SK-N-SH treated with all-trans-retinoic acid at 6 μM for 48 hours (cell line): Measurements from ENCODE around the gene TATDN3.

ENCODE experiments used
- ARNTL ChIP-seq: fragments of 450-650 bp; formaldehyde crosslinking; IDR thresholded peaks from 2 replicates; pipeline ENCODE4 v1.5.0; 2020; ENCODE audit warnings: low read depth, mild to moderate bottlenecking, moderate library complexity, borderline replicate concordance
- BACH2 ChIP-seq: fragments of 250-450 bp; sonication (Bioruptor Pico); IDR thresholded peaks from 2 replicates; pipeline ENCODE4 v1.9.0; 2021; ENCODE audit warnings: mild to moderate bottlenecking, borderline replicate concordance
- CSDC2 ChIP-seq: fragments of 250-450 bp; sonication (Bioruptor Pico); IDR thresholded peaks from 2 replicates; pipeline ENCODE4 v1.5.0; 2020; ENCODE audit warnings: mild to moderate bottlenecking, moderate library complexity
- POU6F1 ChIP-seq: fragments of 250-450 bp; sonication (Bioruptor Pico); IDR thresholded peaks from 2 replicates; pipeline ENCODE4 v1.8.0; 2021; ENCODE audit warnings: low read depth, mild to moderate bottlenecking, moderate library complexity, borderline replicate concordance
- RARB ChIP-seq: fragments of 250-450 bp; sonication (Bioruptor Pico); IDR thresholded peaks from 2 replicates; pipeline ENCODE4 v1.8.0; 2021; ENCODE audit warnings: mild to moderate bottlenecking, moderate library complexity
- TOX ChIP-seq: fragments of 250-450 bp; sonication (Bioruptor Pico); IDR thresholded peaks from 2 replicates; pipeline ENCODE4 v1.8.0; 2021; ENCODE audit warnings: mild to moderate bottlenecking, moderate library complexity, borderline replicate concordance
- ZFP30 ChIP-seq: fragments of 450-650 bp; formaldehyde crosslinking; IDR thresholded peaks from 2 replicates; pipeline ENCODE4 v1.5.0; 2022; ENCODE audit warnings: mild to moderate bottlenecking, moderate library complexity
- ZNF70 ChIP-seq: fragments of 450-650 bp; formaldehyde crosslinking; IDR thresholded peaks from 2 replicates; pipeline ENCODE4 v1.5.0; 2020; ENCODE audit warnings: mild to moderate bottlenecking, moderate library complexity
- TF ChIP-seq, protein P1 (sequence below): fragments of 250-450 bp; sonication (Bioruptor Pico); IDR thresholded peaks from 2 replicates; pipeline ENCODE4 v1.8.0; 2020; ENCODE audit warnings: mild to moderate bottlenecking, moderate library complexity, borderline replicate concordance
- TF ChIP-seq, protein P2 (sequence below): fragments of 250-450 bp; sonication (Bioruptor Pico); IDR thresholded peaks from 2 replicates; pipeline ENCODE4 v1.5.1; 2020; ENCODE audit warnings: low read depth, mild to moderate bottlenecking, moderate library complexity

- TF ChIP-seq CSDC2 (CRISPR knock-in tag) (no peak), ARNTL (CRISPR knock-in tag) (no peak), POU6F1 (CRISPR knock-in tag) (peak; percentile 23; the same call in 1 of the 2 replicates), ZFP30 (CRISPR knock-in tag) (no peak), RARB (CRISPR knock-in tag) (no peak), TOX (CRISPR knock-in tag) (peak; percentile 2; the same call in 1 of the 2 replicates), ZNF70 (no peak), BACH2 (CRISPR knock-in tag) (no peak)
- TF ChIP-seq, protein P1, sequence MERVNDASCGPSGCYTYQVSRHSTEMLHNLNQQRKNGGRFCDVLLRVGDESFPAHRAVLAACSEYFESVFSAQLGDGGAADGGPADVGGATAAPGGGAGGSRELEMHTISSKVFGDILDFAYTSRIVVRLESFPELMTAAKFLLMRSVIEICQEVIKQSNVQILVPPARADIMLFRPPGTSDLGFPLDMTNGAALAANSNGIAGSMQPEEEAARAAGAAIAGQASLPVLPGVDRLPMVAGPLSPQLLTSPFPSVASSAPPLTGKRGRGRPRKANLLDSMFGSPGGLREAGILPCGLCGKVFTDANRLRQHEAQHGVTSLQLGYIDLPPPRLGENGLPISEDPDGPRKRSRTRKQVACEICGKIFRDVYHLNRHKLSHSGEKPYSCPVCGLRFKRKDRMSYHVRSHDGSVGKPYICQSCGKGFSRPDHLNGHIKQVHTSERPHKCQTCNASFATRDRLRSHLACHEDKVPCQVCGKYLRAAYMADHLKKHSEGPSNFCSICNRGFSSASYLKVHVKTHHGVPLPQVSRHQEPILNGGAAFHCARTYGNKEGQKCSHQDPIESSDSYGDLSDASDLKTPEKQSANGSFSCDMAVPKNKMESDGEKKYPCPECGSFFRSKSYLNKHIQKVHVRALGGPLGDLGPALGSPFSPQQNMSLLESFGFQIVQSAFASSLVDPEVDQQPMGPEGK (CRISPR knock-in tag), result no peak
- TF ChIP-seq, protein P2, sequence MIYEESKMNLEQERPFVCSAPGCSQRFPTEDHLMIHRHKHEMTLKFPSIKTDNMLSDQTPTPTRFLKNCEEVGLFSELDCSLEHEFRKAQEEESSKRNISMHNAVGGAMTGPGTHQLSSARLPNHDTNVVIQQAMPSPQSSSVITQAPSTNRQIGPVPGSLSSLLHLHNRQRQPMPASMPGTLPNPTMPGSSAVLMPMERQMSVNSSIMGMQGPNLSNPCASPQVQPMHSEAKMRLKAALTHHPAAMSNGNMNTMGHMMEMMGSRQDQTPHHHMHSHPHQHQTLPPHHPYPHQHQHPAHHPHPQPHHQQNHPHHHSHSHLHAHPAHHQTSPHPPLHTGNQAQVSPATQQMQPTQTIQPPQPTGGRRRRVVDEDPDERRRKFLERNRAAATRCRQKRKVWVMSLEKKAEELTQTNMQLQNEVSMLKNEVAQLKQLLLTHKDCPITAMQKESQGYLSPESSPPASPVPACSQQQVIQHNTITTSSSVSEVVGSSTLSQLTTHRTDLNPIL, result no peak
These were observed 41.7 kb upstream of the TATDN3 start for GRCh38 chr1:212749821-212750535.
